ENCODE measurements around the gene DHFR.
"Not testable (repeated sequence)": the region's sequence is repeated elsewhere in the genome, so short reads cannot be mapped to it uniquely, and the experiment has no call there.

DHFR gene

DNA sequence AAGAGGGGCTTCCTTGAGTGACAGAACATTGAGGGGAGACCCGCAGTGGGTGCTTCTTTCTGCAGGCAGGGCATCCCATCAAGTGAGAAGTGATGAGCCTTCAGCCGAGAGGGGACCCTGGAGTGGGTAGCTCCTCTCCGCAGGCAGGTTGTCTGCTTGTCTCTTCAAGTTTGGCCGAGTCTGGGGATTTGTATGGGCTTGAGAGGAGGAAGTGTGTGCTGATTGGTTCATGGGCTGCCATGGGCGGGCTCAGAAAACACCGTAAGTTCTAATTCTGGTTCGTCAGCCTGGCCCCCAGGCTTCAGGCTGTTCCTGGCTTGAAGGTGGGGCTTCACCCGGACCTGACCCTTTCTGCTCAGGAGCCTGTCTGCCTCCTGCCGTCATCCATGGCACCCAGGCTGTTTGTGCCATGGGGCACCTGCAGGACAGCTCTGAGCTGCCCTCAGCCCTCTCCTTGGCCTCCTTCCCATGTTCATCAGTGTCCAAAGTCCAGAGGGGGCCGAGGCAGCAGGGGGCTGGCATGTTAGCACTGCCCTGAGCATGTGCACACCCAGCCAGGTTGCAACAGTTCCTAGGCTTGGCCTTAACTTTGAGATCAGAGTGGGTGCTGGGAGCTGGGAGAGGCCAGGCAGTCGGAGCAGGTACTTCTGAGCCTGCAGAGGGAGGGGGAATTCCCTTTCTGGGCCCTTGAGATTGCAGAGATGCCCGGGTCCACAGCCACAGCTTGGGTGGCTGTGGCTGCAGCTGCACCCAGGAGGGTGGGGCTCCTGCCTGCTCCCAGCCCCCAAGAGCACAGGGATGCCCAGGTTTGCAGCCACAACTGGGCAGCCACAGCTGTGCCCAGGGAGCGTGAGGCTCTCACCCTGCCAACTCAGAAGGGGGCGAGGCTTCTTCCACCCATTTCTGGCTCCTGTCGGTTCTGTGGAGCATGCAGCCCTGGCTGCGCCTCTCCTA, 13.5 kb upstream of the DHFR start:
- DNase-seq (ENCODE audit: low read depth): no peak
- no peak overlapping the region for H3K4me3 ChIP-seq (ENCODE audit: low read length)
- TF ChIP-seq, protein P1, sequence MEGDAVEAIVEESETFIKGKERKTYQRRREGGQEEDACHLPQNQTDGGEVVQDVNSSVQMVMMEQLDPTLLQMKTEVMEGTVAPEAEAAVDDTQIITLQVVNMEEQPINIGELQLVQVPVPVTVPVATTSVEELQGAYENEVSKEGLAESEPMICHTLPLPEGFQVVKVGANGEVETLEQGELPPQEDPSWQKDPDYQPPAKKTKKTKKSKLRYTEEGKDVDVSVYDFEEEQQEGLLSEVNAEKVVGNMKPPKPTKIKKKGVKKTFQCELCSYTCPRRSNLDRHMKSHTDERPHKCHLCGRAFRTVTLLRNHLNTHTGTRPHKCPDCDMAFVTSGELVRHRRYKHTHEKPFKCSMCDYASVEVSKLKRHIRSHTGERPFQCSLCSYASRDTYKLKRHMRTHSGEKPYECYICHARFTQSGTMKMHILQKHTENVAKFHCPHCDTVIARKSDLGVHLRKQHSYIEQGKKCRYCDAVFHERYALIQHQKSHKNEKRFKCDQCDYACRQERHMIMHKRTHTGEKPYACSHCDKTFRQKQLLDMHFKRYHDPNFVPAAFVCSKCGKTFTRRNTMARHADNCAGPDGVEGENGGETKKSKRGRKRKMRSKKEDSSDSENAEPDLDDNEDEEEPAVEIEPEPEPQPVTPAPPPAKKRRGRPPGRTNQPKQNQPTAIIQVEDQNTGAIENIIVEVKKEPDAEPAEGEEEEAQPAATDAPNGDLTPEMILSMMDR (conservative IDR thresholded peaks at IDR 0.05; ENCODE audit: low read depth, low read length): no peak

DNA sequence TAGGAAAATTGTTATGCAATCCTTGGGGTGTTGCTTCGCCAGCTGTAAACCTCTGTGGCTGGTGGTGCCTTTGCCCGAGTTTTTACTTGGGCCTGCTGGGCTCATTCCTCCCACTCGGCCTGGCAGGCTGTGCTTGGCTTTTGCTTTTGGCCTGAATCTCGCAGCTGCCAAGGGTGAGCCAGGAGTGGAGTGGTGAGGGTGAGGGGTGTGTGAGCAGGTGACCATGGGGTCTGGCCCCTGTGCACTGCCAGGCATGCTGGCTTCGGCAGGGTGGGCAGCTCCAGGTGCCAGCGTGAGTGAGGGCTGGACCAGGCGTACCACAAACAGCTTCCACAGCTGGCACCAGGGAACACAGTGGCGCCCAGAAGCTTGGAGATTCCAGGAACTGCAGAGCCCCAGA, 12.6 kb upstream of the DHFR start:
- TF ChIP-seq, protein P1 (conservative IDR thresholded peaks at IDR 0.05; ENCODE audit: low read depth, low read length): no peak
- H3K4me3 ChIP-seq (ENCODE audit: low read length): no peak overlapping the region
- DNase-seq (ENCODE audit: low read depth): no peak

DNA sequence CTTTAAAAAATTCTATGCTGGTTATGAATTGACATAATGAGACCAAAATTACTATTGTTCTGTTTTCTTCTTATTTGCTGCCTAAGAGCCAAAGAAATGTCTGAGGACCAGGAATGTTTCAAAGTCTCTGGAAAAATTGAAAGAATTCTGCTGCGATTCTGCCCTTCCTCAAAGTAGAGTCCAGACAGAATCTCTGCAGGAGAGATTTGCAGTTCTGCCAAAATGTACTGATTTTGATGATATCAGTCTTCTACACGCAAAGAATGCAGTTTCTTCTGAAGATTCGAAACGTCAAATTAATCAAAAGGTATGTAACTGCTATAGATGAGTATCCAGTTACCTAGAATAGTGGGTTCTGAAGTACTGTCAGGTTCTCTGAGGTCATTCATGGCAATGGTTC, 10.3 kb upstream of the DHFR start:
- TF ChIP-seq, protein P1 (conservative IDR thresholded peaks at IDR 0.05; ENCODE audit: low read depth, low read length): no peak
- H3K4me3 ChIP-seq (ENCODE audit: low read length): no peak overlapping the region
- no peak for DNase-seq (ENCODE audit: low read depth)

GRCh38 chr5:80662108-80662507, 7.3 kb upstream of the DHFR start:
- TF ChIP-seq, protein P1 (conservative IDR thresholded peaks at IDR 0.05; ENCODE audit: low read depth, low read length): no peak
- H3K4me3 ChIP-seq (ENCODE audit: low read length): no peak overlapping the region
- DNase-seq (ENCODE audit: low read depth): no peak

GRCh38 chr5:80660661-80661060, 5.9 kb upstream of the DHFR start:
- not testable (repeated sequence) for DNase-seq (ENCODE audit: low read depth); H3K4me3 ChIP-seq (ENCODE audit: low read length)

DNA sequence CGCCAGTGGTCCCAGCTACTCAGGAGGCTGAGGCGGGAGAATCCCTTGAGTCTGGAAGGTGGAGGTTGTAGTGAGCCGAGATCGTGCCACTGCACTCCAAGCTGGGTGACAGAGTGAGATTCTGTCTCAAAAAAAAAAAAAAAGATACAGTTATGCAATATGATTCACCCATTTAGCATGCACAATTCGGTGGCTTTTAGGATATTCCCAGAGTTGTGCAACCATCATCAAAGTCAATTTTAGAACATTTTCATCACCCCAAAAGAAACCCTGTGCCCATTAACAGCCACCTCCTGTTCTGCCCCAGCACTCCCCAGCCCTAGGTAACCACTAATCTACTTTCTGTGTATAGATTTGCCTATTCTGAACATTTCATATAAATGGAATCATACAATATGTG, 4.3 kb upstream of the DHFR start:
- no peak overlapping the region for H3K4me3 ChIP-seq (ENCODE audit: low read length)
- TF ChIP-seq, protein P1 (conservative IDR thresholded peaks at IDR 0.05; ENCODE audit: low read depth, low read length): no peak
- DNase-seq (ENCODE audit: low read depth): no peak

- TF ChIP-seq, protein P1 (conservative IDR thresholded peaks at IDR 0.05; ENCODE audit: low read depth, low read length): peak; percentile 26
- DNase-seq (ENCODE audit: low read depth): no peak
- no peak overlapping the region for H3K4me3 ChIP-seq (ENCODE audit: low read length)
These were observed 1.6 kb upstream of the DHFR start for GRCh38 chr5:80656425-80656824.

Data from retinal pigment epithelial cell (primary cell).